Bone marrow (tissue), 2 donors: ENCODE measurements around the gene CEP350.
"Not testable (repeated sequence)": the region's sequence is repeated elsewhere in the genome, so short reads cannot be mapped to it uniquely, and the experiment has no call there.

ENCODE experiments used
- DNase-seq, 2 donors: peaks; one replicate each; lab custom pipeline; 2025; lab: John Stamatoyannopoulos, UW

Gene CEP350

GRCh38 chr1:179984101-179984500 is 29.5 kb downstream of the CEP350 start:
- no peak for DNase-seq

GRCh38 chr1:179984942-179985341 is 30.3 kb downstream of the CEP350 start:
- DNase-seq, result no peak

GRCh38 chr1:179990847-179991246 is 36.2 kb downstream of the CEP350 start:
- no peak for DNase-seq

- DNase-seq, result no peak
These were observed 41.0 kb downstream of the CEP350 start for GRCh38 chr1:179995576-179995975.

- DNase-seq, result no peak
These were observed 41.5 kb downstream of the CEP350 start for GRCh38 chr1:179996099-179996498.

- no peak for DNase-seq
These were observed 46.0 kb downstream of the CEP350 start for GRCh38 chr1:180000575-180000974.

- DNase-seq, result no peak
These were observed 47.8 kb downstream of the CEP350 start for GRCh38 chr1:180002437-180002836.

GRCh38 chr1:180003026-180003695 is 48.6 kb downstream of the CEP350 start:
- DNase-seq, result no peak

- not testable (repeated sequence) for DNase-seq
These were observed 52.2 kb downstream of the CEP350 start for GRCh38 chr1:180006762-180007161.

- DNase-seq, result no peak
These were observed 65.4 kb downstream of the CEP350 start for GRCh38 chr1:180020017-180020416.

- no peak for DNase-seq
These were observed 71.9 kb downstream of the CEP350 start for GRCh38 chr1:180026556-180026955.

- no peak for DNase-seq
These were observed 73.4 kb downstream of the CEP350 start for GRCh38 chr1:180027949-180028445.

- DNase-seq, result no peak
These were observed 74.3 kb downstream of the CEP350 start for GRCh38 chr1:180028864-180029263.

- no peak for DNase-seq
These were observed 75.0 kb downstream of the CEP350 start for GRCh38 chr1:180029524-180030135.

GRCh38 chr1:180031664-180032063 is 77.1 kb downstream of the CEP350 start:
- DNase-seq, result no peak

GRCh38 chr1:180033390-180033789 is 78.8 kb downstream of the CEP350 start:
- no peak for DNase-seq

- DNase-seq, result no peak
These were observed 85.4 kb downstream of the CEP350 start for GRCh38 chr1:180040034-180040433.

GRCh38 chr1:180041582-180041981 is 87.0 kb downstream of the CEP350 start:
- DNase-seq, result no peak

- no peak for DNase-seq
These were observed 88.5 kb downstream of the CEP350 start for GRCh38 chr1:180042988-180043622.

- no peak for DNase-seq
These were observed 89.2 kb downstream of the CEP350 start for GRCh38 chr1:180043785-180044184.

GRCh38 chr1:180046674-180047073 is 92.1 kb downstream of the CEP350 start:
- no peak for DNase-seq

- no peak for DNase-seq
These were observed 99.3 kb downstream of the CEP350 start for GRCh38 chr1:180053594-180054567.
